KMS-11 (cell line): ENCODE measurements around the gene VWF.

ENCODE experiments used
- H2AFZ ChIP-seq: fragments of 200-600 bp; sonication (generic); 2 replicates; pipeline ENCODE4 v1.6.1; 2016; ENCODE audit warnings: antibody characterized with exemption, mixed run types, low read depth
- H3K27ac ChIP-seq: fragments of 200-600 bp; sonication (generic); 2 replicates; pipeline ENCODE4 v1.6.1; 2016; ENCODE audit warnings: mild to moderate bottlenecking, mixed run types
- H3K27me3 ChIP-seq: fragments of 200-600 bp; sonication (generic); 2 replicates; pipeline ENCODE4 v1.6.1; 2017; ENCODE audit warnings: mild to moderate bottlenecking, low read depth, mixed run types, moderate library complexity; ENCODE audit not compliant: insufficient read depth
- H3K36me3 ChIP-seq: fragments of 200-600 bp; sonication (generic); 2 replicates; pipeline ENCODE4 v1.6.1; 2017; ENCODE audit warnings: mild to moderate bottlenecking, mixed run types; ENCODE audit not compliant: insufficient read depth
- H3K4me1 ChIP-seq: fragments of 200-600 bp; sonication (generic); 2 replicates; pipeline ENCODE4 v1.6.1; 2016; ENCODE audit warnings: mild to moderate bottlenecking, low read depth, mixed run types; ENCODE audit not compliant: poor library complexity, severe bottlenecking
- H3K4me2 ChIP-seq: fragments of 200-600 bp; sonication (generic); 2 replicates; pipeline ENCODE4 v1.7.0; 2016; ENCODE audit warnings: mild to moderate bottlenecking, mixed run types
- H3K4me3 ChIP-seq: fragments of 200-600 bp; sonication (generic); IDR thresholded peaks from 2 replicates; pipeline ENCODE4 v1.6.1; 2017; ENCODE audit warnings: low read depth, low read length, mixed read lengths; ENCODE audit not compliant: insufficient read depth
- H3K79me2 ChIP-seq: fragments of 200-600 bp; sonication (generic); 2 replicates; pipeline ENCODE4 v1.6.1; 2016; ENCODE audit warnings: low read depth, mixed run types; ENCODE audit not compliant: insufficient read depth
- H3K9ac ChIP-seq: fragments of 200-600 bp; sonication (generic); 2 replicates; pipeline ENCODE4 v1.6.1; 2016; ENCODE audit warnings: mild to moderate bottlenecking, mixed run types
- H4K20me1 ChIP-seq: fragments of 200-600 bp; sonication (generic); 2 replicates; pipeline ENCODE4 v1.6.1; 2016; ENCODE audit warnings: mild to moderate bottlenecking, mixed run types; ENCODE audit not compliant: insufficient read depth
- CTCF ChIP-seq: fragments of 200-600 bp; sonication (generic); conservative IDR thresholded peaks from 2 replicates; pipeline ENCODE4 v1.6.1; 2017; ENCODE audit warnings: low read depth, mild to moderate bottlenecking, antibody characterized with exemption, low read length, moderate library complexity, mixed read lengths

Gene VWF

GRCh38 chr12:6167327-6168280, 43.1 kb upstream of the VWF start:
- Histone ChIP-seq H3K27ac (no peak overlapping the region), H3K9ac (no peak overlapping the region), H3K4me3 (no peak overlapping the region), H3K36me3 (no peaks in the 10 kb centered on the region), H3K79me2 (no peaks in the 10 kb centered on the region), H2AFZ (no peak overlapping the region), H3K4me1 (no peaks in the 10 kb centered on the region), H3K4me2 (no peak overlapping the region), H4K20me1 (no peaks in the 10 kb centered on the region), H3K27me3 (no peaks in the 10 kb centered on the region)
- no peak for TF ChIP-seq CTCF

- Histone ChIP-seq H3K4me1 (no peaks in the 10 kb centered on the region), H3K4me2 (no peak overlapping the region), H2AFZ (no peak overlapping the region), H3K9ac (no peak overlapping the region), H3K79me2 (no peaks in the 10 kb centered on the region), H4K20me1 (no peaks in the 10 kb centered on the region), H3K4me3 (no peak overlapping the region), H3K27me3 (no peaks in the 10 kb centered on the region), H3K27ac (no peak overlapping the region), H3K36me3 (no peaks in the 10 kb centered on the region)
- TF ChIP-seq CTCF = no peak
Measured at GRCh38 chr12:6166808-6167207, 42.3 kb upstream of the VWF start.

GRCh38 chr12:6165395-6165794, 40.9 kb upstream of the VWF start:
- Histone ChIP-seq H3K79me2 (no peaks in the 10 kb centered on the region), H3K36me3 (no peaks in the 10 kb centered on the region), H3K9ac (no peak overlapping the region), H3K4me2 (no peak overlapping the region), H3K4me3 (no peak overlapping the region), H3K27ac (no peak overlapping the region), H2AFZ (no peak overlapping the region), H3K27me3 (no peaks in the 10 kb centered on the region), H4K20me1 (no peaks in the 10 kb centered on the region), H3K4me1 (no peaks in the 10 kb centered on the region)
- TF ChIP-seq CTCF = no peak

- Histone ChIP-seq H3K4me2 (no peak overlapping the region), H3K4me1 (no peaks in the 10 kb centered on the region), H3K27me3 (no peaks in the 10 kb centered on the region), H3K79me2 (no peaks in the 10 kb centered on the region), H3K27ac (no peak overlapping the region), H3K4me3 (no peak overlapping the region), H3K36me3 (no peaks in the 10 kb centered on the region), H3K9ac (no peak overlapping the region), H2AFZ (no peak overlapping the region), H4K20me1 (no peaks in the 10 kb centered on the region)
- TF ChIP-seq CTCF = no peak
Measured at GRCh38 chr12:6163416-6164060, 39.1 kb upstream of the VWF start.
